ENCODE measurements around the gene CEBPZ. TPM values are rescaled to one million over a fixed set of nuclear protein-coding genes. Genes with fewer than 3 reads are reported as not detected.

CEBPZ gene
- total RNA-seq, 2 donors from 2014 or later = 41.0 to 54.9 TPM

- intact Hi-C loops (cut with DNase I) = no loop called here
- no peak for DNase-seq (ENCODE audit: low spot score)
These were observed 42.8 kb downstream of the CEBPZ start, which contains the start of gene SULT6B1 for GRCh38 chr2:37188570-37188969. Gene SULT6B1, minus strand, starts transcription at chr2:37188670. Its CDS starts 30 bp downstream, at chr2:37188640.

DNA sequence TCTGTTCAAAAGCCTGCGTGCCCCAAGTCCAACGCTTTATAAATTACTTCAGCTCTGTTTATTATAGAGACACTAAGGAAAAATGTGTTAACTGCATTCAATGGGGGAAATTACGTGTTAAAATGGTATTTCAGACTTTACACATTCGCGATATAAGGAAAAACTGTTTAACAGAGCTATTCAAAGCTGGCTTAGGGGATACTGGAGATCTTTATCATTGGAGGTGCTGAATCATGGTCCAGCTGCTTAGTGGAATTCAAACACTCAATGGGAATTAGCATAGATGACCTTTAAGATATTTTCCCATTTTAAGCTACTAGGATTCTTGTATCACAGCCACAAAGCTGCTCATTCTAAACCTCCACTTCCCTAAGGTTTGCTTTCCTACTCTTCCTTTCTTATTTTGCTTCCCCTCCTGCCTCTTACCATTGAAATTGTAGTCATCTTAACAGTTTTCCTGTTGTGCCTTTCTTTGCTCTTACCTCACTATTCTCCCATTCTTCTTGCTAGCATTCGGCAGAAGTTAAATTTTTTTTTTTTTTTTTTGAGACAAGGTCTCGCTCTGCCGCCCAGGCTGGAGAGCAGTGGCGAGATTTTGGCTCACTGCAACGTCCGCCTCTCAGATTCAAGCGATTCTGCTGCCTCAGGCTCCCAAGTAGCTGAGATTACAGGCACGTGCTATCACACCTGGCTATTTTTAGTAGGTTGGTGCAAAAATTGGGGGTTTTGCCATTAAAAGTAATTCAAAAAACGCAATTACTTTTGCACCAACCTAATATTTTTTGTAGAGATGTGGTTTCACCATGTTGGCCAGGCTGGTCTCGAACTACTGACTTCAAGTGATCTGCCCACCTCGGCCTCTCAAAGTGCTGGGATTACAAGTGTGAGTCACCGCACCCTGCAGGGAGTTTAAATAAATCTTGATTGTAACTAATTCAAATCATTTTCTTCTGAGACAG, 49.4 kb downstream of the CEBPZ start:
- intact Hi-C loops (cut with DNase I) = no loop called here
- no peak for DNase-seq (ENCODE audit: low spot score)

GRCh38 chr2:37180640-37181039, 50.8 kb downstream of the CEBPZ start:
- intact Hi-C loops (cut with DNase I) = no loop called here
- no peak for DNase-seq (ENCODE audit: low spot score)

DNA sequence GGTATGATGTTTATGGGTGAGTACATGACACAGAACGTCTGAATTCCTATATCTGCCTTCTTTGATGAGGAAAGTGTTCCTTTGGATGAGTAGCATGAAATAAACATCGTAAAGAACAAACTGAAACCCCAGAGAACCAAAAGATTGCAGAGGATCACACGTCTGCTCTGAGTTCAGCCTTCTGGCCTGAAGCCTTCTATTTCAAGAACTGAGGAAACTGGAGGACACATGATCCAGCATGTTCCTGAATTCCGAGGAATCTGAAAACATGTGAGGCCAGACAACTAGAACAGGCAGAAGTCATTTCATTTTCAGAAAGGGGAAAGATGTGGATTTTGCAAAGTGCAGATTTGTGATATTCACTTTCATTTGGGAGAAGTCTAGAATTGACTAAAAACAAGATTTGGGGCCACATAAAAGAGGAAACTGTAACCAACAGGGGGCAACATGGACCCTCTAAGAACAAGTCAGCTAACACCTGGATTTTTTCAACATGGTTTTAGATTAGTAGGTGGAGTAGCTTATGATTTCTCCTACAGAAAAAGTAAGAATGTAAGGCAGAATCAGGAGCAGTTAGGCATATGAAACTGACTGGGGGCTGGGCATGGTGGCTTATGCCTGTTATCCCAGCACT, 51.3 kb downstream of the CEBPZ start:
- intact Hi-C loops (cut with DNase I) = no loop called here
- no peak for DNase-seq (ENCODE audit: low spot score)

GRCh38 chr2:37173741-37174140, 57.7 kb downstream of the CEBPZ start:
- intact Hi-C loops (cut with DNase I) = no loop called here
- no peak for DNase-seq (ENCODE audit: low spot score)

DNA sequence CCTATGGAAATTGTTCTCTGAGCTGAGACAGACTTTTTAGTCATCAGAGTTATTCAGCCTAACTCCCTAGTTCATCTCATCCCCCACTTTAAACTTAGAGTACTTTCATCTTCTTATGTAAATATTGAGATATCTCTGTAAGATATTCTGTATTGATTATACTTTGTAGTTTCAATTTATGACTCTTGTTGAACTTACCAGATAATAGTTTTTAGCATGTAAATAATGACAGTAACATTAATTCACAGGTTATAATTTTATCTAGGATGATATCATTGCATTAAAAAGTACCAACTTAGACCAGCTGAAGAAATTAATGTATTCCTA, 59.8 kb downstream of the CEBPZ start:
- intact Hi-C loops (cut with DNase I) = no loop called here
- no peak for DNase-seq (ENCODE audit: low spot score)

- no peak for DNase-seq (ENCODE audit: low spot score)
- intact Hi-C loops (cut with DNase I) = no loop called here
These were observed 63.0 kb downstream of the CEBPZ start for GRCh38 chr2:37168217-37168981.

DNA sequence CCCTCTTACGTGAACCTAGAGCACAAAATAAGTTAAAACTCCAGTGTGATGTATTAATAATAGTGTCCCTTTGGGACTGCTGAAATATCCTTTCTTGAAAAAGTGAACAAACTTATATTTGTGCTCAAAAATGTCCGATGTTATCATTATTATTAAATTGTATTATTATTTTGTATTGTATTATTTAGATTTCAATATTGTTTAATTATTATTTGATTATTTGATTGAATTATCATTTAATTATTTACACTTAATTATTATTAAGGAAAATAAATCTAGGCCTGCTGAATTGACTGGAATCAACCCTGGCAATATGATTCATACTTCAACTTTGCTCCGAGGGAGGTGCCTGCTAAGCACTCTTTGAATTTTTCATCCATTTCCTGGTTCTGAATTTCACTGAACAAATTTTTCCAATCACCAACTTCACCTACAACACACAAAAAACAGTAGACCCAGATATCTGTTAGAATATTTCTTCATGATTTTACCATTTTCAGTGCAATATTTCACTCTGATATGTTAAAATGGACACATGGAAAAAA, 63.7 kb downstream of the CEBPZ start:
- DNase-seq (ENCODE audit: low spot score) = no peak
- intact Hi-C loops (cut with DNase I) = no loop called here

DNA sequence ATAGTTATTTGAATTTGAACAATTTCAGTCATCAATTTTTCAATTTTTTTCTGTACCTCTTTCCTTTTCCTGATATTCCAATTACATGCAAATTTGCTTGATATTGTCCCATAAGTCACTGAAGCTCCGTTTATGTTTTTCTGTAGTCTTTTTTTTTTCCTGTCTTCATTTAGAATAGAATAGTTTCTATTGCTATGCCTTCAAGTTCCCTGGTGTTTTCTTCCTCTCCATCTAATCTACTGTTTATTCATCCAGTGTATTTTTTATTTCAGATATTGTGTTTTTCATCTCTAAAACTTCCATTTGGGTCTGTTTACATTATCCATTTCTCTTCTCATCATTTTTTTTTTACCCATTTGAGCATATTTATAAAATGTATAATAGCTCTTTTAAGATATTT, 66.6 kb downstream of the CEBPZ start:
- DNase-seq (ENCODE audit: low spot score) = no peak
- intact Hi-C loops (cut with DNase I) = no loop called here

DNA sequence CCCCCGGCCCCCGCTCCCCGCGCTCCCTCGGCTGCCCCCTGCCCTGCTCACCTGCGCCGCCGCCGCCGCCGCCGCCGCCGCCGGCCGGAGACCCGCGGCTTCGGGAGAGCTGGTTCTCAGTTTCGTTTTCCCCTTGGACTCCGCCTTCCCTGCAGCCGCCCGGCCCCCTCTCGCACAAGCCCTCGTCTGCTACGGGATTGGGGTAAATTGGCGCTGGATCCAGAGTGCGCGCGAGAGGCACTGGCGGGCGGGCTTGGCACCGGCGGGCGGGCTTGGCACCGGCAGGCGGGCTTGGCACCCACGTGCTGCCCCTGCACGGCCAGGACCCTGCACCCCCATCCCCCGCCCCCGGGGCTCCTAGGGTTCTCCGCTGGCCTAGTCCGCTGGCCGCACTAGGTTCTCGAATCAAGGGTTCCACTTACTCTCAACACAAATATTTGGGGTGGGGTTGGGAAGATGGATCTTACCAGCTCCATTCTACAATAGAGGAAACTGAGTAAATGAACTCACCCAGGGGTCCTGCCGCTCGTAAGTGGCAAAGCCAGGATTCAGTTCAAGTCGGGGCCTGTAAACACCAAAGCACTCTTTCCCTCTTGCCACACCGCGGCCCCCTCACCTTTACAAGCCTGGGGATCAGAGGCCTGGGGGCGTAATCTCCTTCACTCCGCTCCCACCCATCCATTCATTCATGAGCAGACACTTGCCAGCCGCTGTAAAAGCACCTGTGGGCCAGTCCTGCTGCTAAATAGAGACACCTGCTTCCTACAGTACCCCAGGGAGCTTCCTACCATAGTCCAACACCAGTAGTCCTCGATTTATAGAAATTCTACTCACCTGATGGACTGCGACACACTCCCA, 74.3 kb downstream of the CEBPZ start, which contains the start of gene EIF2AK2:
Gene EIF2AK2 (minus strand): TSS at position 124 of the 858 bp plus-strand sequence. CDS start 9,174 bp downstream, outside the sequence.
- intact Hi-C loops (cut with DNase I) = no loop called here
- peak; percentile 94 for DNase-seq (ENCODE audit: low spot score)

- intact Hi-C loops (cut with DNase I) = no loop called here
- DNase-seq (ENCODE audit: low spot score) = peak; percentile 86
These were observed 75.1 kb downstream of the CEBPZ start for GRCh38 chr2:37156071-37156856.

DNA sequence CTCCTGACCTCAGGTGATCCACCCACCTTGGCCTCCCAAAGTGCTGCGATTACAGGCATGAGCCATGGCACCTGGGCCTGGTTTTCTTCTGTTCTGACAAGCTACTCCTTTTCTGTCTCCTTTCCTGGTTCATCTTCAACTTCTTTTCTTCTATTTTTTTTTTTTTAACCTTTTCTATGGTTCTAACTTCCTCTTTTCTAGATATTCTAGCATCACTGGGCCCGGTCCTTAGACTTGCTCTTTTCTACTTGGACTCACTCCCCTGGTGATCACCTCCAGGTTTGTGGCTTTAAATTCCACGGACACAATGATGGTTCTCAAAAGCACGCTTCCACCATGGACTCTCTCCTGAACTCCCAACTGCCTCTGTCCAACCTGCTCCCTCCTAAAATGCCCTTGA, 76.6 kb downstream of the CEBPZ start:
- intact Hi-C loops (cut with DNase I) = no loop called here

DNA sequence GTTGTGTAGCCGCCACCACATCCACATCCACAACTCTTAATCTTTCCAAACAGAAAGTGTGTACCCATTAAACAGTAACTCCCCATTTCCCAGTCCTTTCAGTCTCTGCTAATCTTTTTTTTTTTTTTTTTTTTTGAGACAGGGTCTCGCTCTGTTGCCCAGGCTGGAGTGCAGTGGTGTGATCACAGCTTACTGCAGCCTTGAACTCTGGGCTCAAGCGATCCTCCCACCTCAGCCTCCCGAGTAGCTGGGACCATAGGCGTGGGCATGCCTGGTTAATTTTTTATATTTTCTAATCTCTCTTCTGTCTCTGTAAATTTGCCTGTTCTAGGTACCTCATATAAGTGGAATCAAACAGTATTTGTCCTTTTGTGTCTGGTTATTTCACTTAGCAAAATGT, 78.2 kb downstream of the CEBPZ start:
- intact Hi-C loops (cut with DNase I) = no loop called here
- DNase-seq (ENCODE audit: low spot score) = no peak

More for the DNA sequence above, 76.6 kb downstream of the CEBPZ start:
- no peak for DNase-seq (ENCODE audit: low spot score)

Other genes starting within 250 kb of the CEBPZ start
- gene HEATR5B, start 147.2 kb downstream of the CEBPZ start, total RNA-seq = 10 to 100 TPM; 14.5 to 15.5 TPM
- gene GPATCH11, start 147.1 kb downstream of the CEBPZ start, total RNA-seq = 1 to 10 TPM; 6.9 to 7.2 TPM
- 10 to 100 TPM; 39.8 to 51.0 TPM for gene EIF2AK2, start 74.6 kb downstream of the CEBPZ start, total RNA-seq
- not detected for gene SULT6B1, start 42.9 kb downstream of the CEBPZ start, total RNA-seq
- 10 to 100 TPM; 31.7 to 33.3 TPM for gene CEBPZOS, start 35.1 kb downstream of the CEBPZ start, total RNA-seq
- 10 to 100 TPM; 13.3 to 13.9 TPM for gene NDUFAF7, start 62 bp upstream of the CEBPZ start, total RNA-seq
- 10 to 100 TPM; 32.9 to 39.4 TPM for gene PRKD3, start 93.2 kb upstream of the CEBPZ start, total RNA-seq
- gene QPCT, start 113.0 kb upstream of the CEBPZ start, total RNA-seq = 1 to 10 TPM; 3.2 to 4.3 TPM